ENCODE data around the gene TBCB.

DNA sequence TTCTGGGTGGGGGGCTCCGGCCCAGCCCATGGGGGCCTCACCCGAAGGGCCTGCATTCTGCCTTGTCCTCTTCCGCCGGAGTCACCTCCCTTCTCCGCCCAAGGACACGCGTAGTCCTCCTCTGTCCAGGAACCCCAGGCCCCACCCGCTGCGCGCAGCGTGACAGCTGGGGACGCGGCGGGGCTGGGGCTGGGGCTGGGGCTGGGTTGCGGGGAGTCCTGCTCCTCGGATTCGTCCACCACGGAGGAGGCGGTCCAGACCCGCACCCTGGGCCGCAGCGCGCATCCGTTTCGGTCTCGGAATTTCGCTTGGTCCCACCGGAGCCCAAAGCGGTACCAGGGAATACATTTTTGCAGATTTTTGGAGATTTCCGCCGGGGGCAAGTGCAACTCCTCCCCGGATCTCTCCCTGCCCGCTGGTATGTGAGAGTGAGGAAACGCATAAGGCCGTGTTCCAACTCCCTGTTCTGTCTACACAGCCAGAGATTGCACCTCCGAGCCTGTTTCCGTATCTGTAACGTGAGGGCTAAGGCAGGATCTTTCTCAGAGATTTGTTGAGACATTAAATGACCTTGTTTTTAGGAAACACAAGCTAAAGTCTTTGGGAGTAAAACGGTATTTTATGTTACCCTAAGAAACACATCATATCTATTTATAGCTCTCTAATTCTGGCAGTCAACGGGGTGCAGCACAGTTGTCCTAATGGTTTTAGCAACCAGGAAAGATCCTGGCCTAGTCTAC, 37.3 kb downstream of the TBCB start, which contains the start of gene COX7A1:
- TF ChIP-seq SP1 (IDR thresholded peaks at IDR 0.05) (no peak), FOXM1 (IDR thresholded peaks at IDR 0.05; ENCODE audit: borderline replicate concordance) (no peak), FOXK2 (IDR thresholded peaks at IDR 0.05) (no peak), PKNOX1 (IDR thresholded peaks at IDR 0.05) (no peak), ARNT (IDR thresholded peaks at IDR 0.05) (no peak), ZNF384 (IDR thresholded peaks at IDR 0.05) (no peak), CTBP1 (IDR thresholded peaks at IDR 0.05; ENCODE audit: borderline replicate concordance) (no peak), L3MBTL2 (conservative IDR thresholded peaks at IDR 0.05) (no peak), TARDBP (IDR thresholded peaks at IDR 0.05) (no peak), SUZ12 (IDR thresholded peaks at IDR 0.05) (no peak), HDGF (IDR thresholded peaks at IDR 0.05; ENCODE audit: borderline replicate concordance) (no peak), BHLHE40 (IDR thresholded peaks at IDR 0.05; ENCODE audit: borderline replicate concordance) (no peak), LEF1 (IDR thresholded peaks at IDR 0.05; ENCODE audit: borderline replicate concordance) (no peak), ELF4 (IDR thresholded peaks at IDR 0.05) (no peak)
